ENCODE measurements around the gene AAMP.

DNA sequence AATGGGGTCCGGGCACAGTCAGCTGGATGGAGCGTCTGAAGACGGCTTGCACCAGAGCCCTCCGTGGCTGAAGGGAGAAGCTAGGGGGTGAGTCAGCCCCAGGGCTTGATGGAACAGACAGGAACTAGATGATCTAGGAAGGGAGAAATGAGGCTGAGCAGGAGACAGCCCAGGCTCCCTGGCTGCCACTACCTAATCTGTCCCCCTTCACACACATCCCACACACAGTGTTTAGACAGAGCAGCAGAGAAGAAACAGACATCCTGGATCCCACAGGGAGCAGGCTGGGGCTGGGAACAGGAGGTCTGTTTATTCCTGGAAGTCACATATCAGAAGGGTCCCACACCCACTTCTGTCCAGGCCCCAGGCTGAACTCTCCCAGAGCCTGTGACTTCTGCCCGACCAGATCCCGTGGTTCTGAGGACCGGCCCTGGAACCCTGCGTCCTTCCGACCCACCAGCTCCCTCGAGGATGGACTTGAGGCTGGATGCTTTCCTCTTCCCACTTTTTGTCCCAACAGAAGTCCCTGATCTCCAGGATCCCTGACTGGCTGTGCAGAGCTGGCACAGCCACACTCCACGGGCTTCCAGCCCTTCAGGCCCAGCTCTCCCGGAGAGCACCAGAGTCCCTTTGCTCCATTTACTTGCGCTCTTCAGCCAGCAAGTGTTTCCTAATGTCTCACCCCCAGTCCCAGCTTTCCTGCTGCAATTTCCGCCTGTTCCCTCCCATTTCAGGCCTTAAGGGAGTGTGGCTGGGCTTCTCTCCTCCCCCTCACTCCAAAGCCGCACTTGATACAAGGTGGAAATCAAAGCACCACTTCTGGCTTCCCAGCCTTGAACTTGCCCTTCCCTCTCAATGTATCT, 10.6 kb downstream of the AAMP start:
- TF ChIP-seq, protein P1, sequence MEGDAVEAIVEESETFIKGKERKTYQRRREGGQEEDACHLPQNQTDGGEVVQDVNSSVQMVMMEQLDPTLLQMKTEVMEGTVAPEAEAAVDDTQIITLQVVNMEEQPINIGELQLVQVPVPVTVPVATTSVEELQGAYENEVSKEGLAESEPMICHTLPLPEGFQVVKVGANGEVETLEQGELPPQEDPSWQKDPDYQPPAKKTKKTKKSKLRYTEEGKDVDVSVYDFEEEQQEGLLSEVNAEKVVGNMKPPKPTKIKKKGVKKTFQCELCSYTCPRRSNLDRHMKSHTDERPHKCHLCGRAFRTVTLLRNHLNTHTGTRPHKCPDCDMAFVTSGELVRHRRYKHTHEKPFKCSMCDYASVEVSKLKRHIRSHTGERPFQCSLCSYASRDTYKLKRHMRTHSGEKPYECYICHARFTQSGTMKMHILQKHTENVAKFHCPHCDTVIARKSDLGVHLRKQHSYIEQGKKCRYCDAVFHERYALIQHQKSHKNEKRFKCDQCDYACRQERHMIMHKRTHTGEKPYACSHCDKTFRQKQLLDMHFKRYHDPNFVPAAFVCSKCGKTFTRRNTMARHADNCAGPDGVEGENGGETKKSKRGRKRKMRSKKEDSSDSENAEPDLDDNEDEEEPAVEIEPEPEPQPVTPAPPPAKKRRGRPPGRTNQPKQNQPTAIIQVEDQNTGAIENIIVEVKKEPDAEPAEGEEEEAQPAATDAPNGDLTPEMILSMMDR (conservative IDR thresholded peaks at IDR 0.05; ENCODE audit: low read length): no peak
- no peak for TF ChIP-seq EZH2phosphoT487 (IDR thresholded peaks at IDR 0.05; ENCODE audit: borderline replicate concordance, low read depth, low read length)
